Loucy (cell line): Measurements from ENCODE around the gene MZF1.

Experiments
- H2AFZ ChIP-seq: fragments of 200-600 bp; sonication (generic); 2 replicates; pipeline ENCODE4 v1.6.0; 2016; ENCODE audit warnings: antibody characterized with exemption, mild to moderate bottlenecking, low read length, moderate library complexity
- H3F3A ChIP-seq: fragments of 200-600 bp; 2 replicates; pipeline ENCODE4 v1.6.0; 2016; ENCODE audit warnings: antibody characterized with exemption, low read depth, mild to moderate bottlenecking
- H3K27me3 ChIP-seq: fragments of 200-600 bp; sonication (generic); 2 replicates; pipeline ENCODE4 v1.6.1; 2014; ENCODE audit warnings: low read length, mild to moderate bottlenecking; ENCODE audit not compliant: insufficient read depth, poor library complexity, severe bottlenecking
- H3K36me3 ChIP-seq: fragments of 200-600 bp; sonication (generic); 2 replicates; pipeline ENCODE4 v1.6.1; 2016; ENCODE audit warnings: low read length; ENCODE audit not compliant: insufficient read depth
- H3K4me1 ChIP-seq: fragments of 200-600 bp; sonication (generic); 2 replicates; pipeline ENCODE4 v1.5.1; 2014; ENCODE audit warnings: low read length, mild to moderate bottlenecking; ENCODE audit not compliant: insufficient read depth, poor library complexity, severe bottlenecking
- H3K4me2 ChIP-seq: fragments of 200-600 bp; sonication (generic); 2 replicates; pipeline ENCODE4 v1.6.0; 2014; ENCODE audit warnings: antibody characterized with exemption, low read length, low read depth, mild to moderate bottlenecking; ENCODE audit not compliant: poor library complexity, severe bottlenecking
- H3K4me3 ChIP-seq: fragments of 200-600 bp; sonication (generic); 2 replicates; pipeline ENCODE4 v1.5.1; 2014; ENCODE audit warnings: low read length, mild to moderate bottlenecking, mixed read lengths; ENCODE audit not compliant: poor library complexity, severe bottlenecking
- H3K79me2 ChIP-seq: fragments of 200-600 bp; sonication (generic); 2 replicates; pipeline ENCODE4 v1.6.1; 2014; ENCODE audit warnings: low read length; ENCODE audit not compliant: insufficient read depth
- H3K9ac ChIP-seq: fragments of 200-600 bp; sonication (generic); 2 replicates; pipeline ENCODE4 v1.6.0; 2014; ENCODE audit warnings: mild to moderate bottlenecking, low read depth, low read length, moderate library complexity; ENCODE audit not compliant: poor library complexity, severe bottlenecking
- H3K9me2 ChIP-seq: fragments of 200-600 bp; sonication (generic); replicated peaks from 2 replicates; pipeline ENCODE4 v1.6.1; 2016; ENCODE audit warnings: low read depth, low read length, mixed read lengths
- H3K9me3 ChIP-seq: fragments of 200-600 bp; sonication (generic); 2 replicates; pipeline ENCODE4 v1.6.1; 2014; ENCODE audit warnings: mild to moderate bottlenecking, antibody characterized with exemption, low read length, low read depth; ENCODE audit not compliant: insufficient read depth
- H4K20me1 ChIP-seq: fragments of 200-600 bp; sonication (generic); 2 replicates; pipeline ENCODE4 v1.6.0; 2014; ENCODE audit warnings: antibody characterized with exemption, low read length, mild to moderate bottlenecking; ENCODE audit not compliant: insufficient read depth, poor library complexity, severe bottlenecking
- EZH2phosphoT487 ChIP-seq: fragments of 200-600 bp; IDR thresholded peaks from 2 replicates; pipeline ENCODE4 v1.6.1; 2018; ENCODE audit warnings: antibody characterized with exemption, mild to moderate bottlenecking, moderate library complexity, borderline replicate concordance
- TF ChIP-seq, protein P1 (sequence below): fragments of 200-600 bp; sonication (generic); conservative IDR thresholded peaks from 2 replicates; pipeline ENCODE4 v1.5.1; 2014; ENCODE audit warnings: mild to moderate bottlenecking, antibody characterized with exemption, low read length

MZF1 gene

DNA sequence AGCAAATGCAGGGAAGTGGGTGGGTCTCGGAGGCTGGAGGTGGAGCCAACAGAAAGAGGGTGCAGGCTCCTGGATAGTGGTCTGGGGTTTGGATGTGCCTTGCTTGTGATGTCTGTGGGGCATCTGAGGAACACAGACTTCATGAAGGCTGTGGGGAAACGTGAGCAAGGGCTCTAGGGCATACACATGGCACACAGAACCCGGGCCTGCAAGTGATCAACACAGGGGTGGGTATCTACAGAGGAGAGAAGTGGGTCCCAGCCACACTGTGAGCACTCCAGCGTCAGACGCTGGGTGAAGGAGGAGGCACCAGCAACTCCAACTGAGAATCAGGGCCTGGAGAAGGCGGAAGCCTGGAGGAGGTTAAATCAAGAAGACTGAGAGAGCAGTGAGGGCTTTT, 9.3 kb downstream of the MZF1 start:
- peaks cover 36% of the 10 kb centered on the region for H3K4me1 ChIP-seq
- peak overlapping the region; percentile 57 for H3K9ac ChIP-seq
- H3F3A ChIP-seq: peaks cover 7% of the 10 kb centered on the region; the same call in 1 of the 2 replicates
- no peaks in the 10 kb centered on the region for H3K9me2 ChIP-seq
- peak overlapping the region; percentile 54 for H3K4me2 ChIP-seq
- peak overlapping the region; percentile 2 for H3K4me3 ChIP-seq
- no peak overlapping the region for H2AFZ ChIP-seq
- H3K79me2 ChIP-seq: peaks cover 17% of the 10 kb centered on the region
- H3K9me3 ChIP-seq: no peaks in the 10 kb centered on the region
- no peaks in the 10 kb centered on the region for H3K27me3 ChIP-seq
- no peaks in the 10 kb centered on the region for H4K20me1 ChIP-seq
- no peak for TF ChIP-seq EZH2phosphoT487
- TF ChIP-seq, protein P1, sequence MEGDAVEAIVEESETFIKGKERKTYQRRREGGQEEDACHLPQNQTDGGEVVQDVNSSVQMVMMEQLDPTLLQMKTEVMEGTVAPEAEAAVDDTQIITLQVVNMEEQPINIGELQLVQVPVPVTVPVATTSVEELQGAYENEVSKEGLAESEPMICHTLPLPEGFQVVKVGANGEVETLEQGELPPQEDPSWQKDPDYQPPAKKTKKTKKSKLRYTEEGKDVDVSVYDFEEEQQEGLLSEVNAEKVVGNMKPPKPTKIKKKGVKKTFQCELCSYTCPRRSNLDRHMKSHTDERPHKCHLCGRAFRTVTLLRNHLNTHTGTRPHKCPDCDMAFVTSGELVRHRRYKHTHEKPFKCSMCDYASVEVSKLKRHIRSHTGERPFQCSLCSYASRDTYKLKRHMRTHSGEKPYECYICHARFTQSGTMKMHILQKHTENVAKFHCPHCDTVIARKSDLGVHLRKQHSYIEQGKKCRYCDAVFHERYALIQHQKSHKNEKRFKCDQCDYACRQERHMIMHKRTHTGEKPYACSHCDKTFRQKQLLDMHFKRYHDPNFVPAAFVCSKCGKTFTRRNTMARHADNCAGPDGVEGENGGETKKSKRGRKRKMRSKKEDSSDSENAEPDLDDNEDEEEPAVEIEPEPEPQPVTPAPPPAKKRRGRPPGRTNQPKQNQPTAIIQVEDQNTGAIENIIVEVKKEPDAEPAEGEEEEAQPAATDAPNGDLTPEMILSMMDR: no peak
- no peaks in the 10 kb centered on the region for H3K36me3 ChIP-seq

- peaks cover 18% of the 10 kb centered on the region for H3K79me2 ChIP-seq
- no peak overlapping the region for H3K4me3 ChIP-seq
- H3F3A ChIP-seq: peaks cover 7% of the 10 kb centered on the region; the same call in 1 of the 2 replicates
- H3K27me3 ChIP-seq: no peaks in the 10 kb centered on the region
- peaks cover under 1% of the 10 kb centered on the region for H4K20me1 ChIP-seq
- no peaks in the 10 kb centered on the region for H3K9me2 ChIP-seq
- H3K9ac ChIP-seq: peak overlapping the region; percentile 57
- TF ChIP-seq, protein P1: no peak
- no peak for TF ChIP-seq EZH2phosphoT487
- peaks cover 29% of the 10 kb centered on the region for H3K4me1 ChIP-seq
- H2AFZ ChIP-seq: no peak overlapping the region
- no peak overlapping the region for H3K4me2 ChIP-seq
- no peaks in the 10 kb centered on the region for H3K36me3 ChIP-seq
- H3K9me3 ChIP-seq: no peaks in the 10 kb centered on the region
These were observed 10.0 kb downstream of the MZF1 start for GRCh38 chr19:58563034-58563573.

GRCh38 chr19:58562122-58563033, 10.8 kb downstream of the MZF1 start:
- peaks cover 8% of the 10 kb centered on the region for H4K20me1 ChIP-seq
- H3K27me3 ChIP-seq: no peaks in the 10 kb centered on the region
- no peak overlapping the region for H3K9ac ChIP-seq
- no peaks in the 10 kb centered on the region for H3K9me3 ChIP-seq
- no peak for TF ChIP-seq EZH2phosphoT487
- TF ChIP-seq, protein P1: no peak
- H3K79me2 ChIP-seq: peaks cover 25% of the 10 kb centered on the region
- H3K9me2 ChIP-seq: no peaks in the 10 kb centered on the region
- peaks cover 7% of the 10 kb centered on the region; the same call in 1 of the 2 replicates for H3F3A ChIP-seq
- H3K4me1 ChIP-seq: peaks cover 33% of the 10 kb centered on the region
- H3K4me3 ChIP-seq: no peak overlapping the region
- no peak overlapping the region for H2AFZ ChIP-seq
- H3K4me2 ChIP-seq: no peak overlapping the region
- H3K36me3 ChIP-seq: no peaks in the 10 kb centered on the region
